HepG2 (cell line): Measurements from ENCODE around the gene NFIC.

Source experiments
- JUND ChIP-seq: sonication (generic); formaldehyde crosslinking; IDR thresholded peaks from 2 replicates; pipeline ENCODE4 v1.8.0; 2022; ENCODE audit warnings: mild to moderate bottlenecking, missing genetic modification reagents
- KLF16 ChIP-seq, 2 experiments: sonication (generic) in 1 of 2; formaldehyde crosslinking in 1 of 2; IDR thresholded peaks; 2 replicates each; pipeline versions ENCODE4 v1.6.1 to v1.8.0; 2016 to 2023; ENCODE audit warnings: missing genetic modification reagents in 2 of 2, missing compliant biosample characterization in 1 of 2
- MLLT10 ChIP-seq: sonication (generic); formaldehyde crosslinking; IDR thresholded peaks from 2 replicates; pipeline ENCODE4 v1.4.0; 2020; ENCODE audit warnings: missing genetic modification reagents
- MZF1 ChIP-seq: sonication (generic); formaldehyde crosslinking; IDR thresholded peaks from 2 replicates; pipeline ENCODE4 v1.8.1; 2023; ENCODE audit warnings: mild to moderate bottlenecking, missing genetic modification reagents, borderline replicate concordance
- POLR2AphosphoS5 ChIP-seq: IDR thresholded peaks from 2 replicates; pipeline ENCODE4 v1.6.1; 2012; ENCODE audit warnings: low read depth, low read length
- POLR2G ChIP-seq: fragments of 200-400 bp; formaldehyde crosslinking; IDR thresholded peaks from 2 replicates; pipeline ENCODE4 v1.6.1; 2018; ENCODE audit warnings: mild to moderate bottlenecking, low read depth, low read length, moderate library complexity
- RAD21 ChIP-seq: fragments of 450-650 bp; formaldehyde crosslinking; IDR thresholded peaks from 2 replicates; pipeline ENCODE4 v1.5.0; 2020; ENCODE audit warnings: mild to moderate bottlenecking
- SIX4 ChIP-seq: sonication (generic); formaldehyde crosslinking; IDR thresholded peaks from 2 replicates; pipeline ENCODE4 v1.4.0; 2020; ENCODE audit warnings: missing genetic modification reagents
- SP1 ChIP-seq, 2 experiments: fragments of 450-650 bp in 1 of 2; sonication (generic) in 1 of 2; formaldehyde crosslinking in 1 of 2; IDR thresholded peaks; 2 replicates each; pipeline versions ENCODE4 v1.4.0 to v1.6.1; 2016 to 2020; ENCODE audit warnings: missing genetic modification reagents in 1 of 2
- ZC3H4 ChIP-seq: sonication (generic); formaldehyde crosslinking; IDR thresholded peaks from 2 replicates; pipeline ENCODE4 v1.4.0; 2020; ENCODE audit warnings: missing genetic modification reagents, borderline replicate concordance
- ZNF737 ChIP-seq: sonication (generic); formaldehyde crosslinking; IDR thresholded peaks from 2 replicates; pipeline ENCODE4 v1.5.0; 2020; ENCODE audit warnings: missing genetic modification reagents, mild to moderate bottlenecking, borderline replicate concordance
- ZZZ3 ChIP-seq: sonication (generic); formaldehyde crosslinking; IDR thresholded peaks from 2 replicates; pipeline ENCODE4 v1.4.0; 2020; ENCODE audit warnings: missing genetic modification reagents, mild to moderate bottlenecking, borderline replicate concordance
- TF ChIP-seq, protein P1 (sequence below): sonication (generic); formaldehyde crosslinking; IDR thresholded peaks from 2 replicates; pipeline ENCODE4 v1.5.0; 2020; ENCODE audit warnings: mild to moderate bottlenecking, missing genetic modification reagents, moderate library complexity
- TF ChIP-seq, protein P2 (sequence below): sonication (generic); formaldehyde crosslinking; IDR thresholded peaks from 2 replicates; pipeline ENCODE4 v1.8.0; 2022; ENCODE audit warnings: mild to moderate bottlenecking, missing genetic modification reagents, borderline replicate concordance

GRCh38 chr19:3357992-3358688 lies 8.2 kb upstream of the NFIC start:
- TF ChIP-seq MZF1 (CRISPR knock-in tag) (no peak), POLR2G (no peak), ZNF737 (CRISPR knock-in tag) (no peak), JUND (CRISPR knock-in tag) (no peak), ZC3H4 (no peak), POLR2AphosphoS5 (no peak), SIX4 (CRISPR knock-in tag) (no peak), ZZZ3 (CRISPR knock-in tag) (no peak), MLLT10 (CRISPR knock-in tag) (no peak), KLF16 (CRISPR knock-in tag; IDR thresholded peaks at IDR 0.05) (no peak), RAD21 (CRISPR knock-in tag) (no peak), SP1 (IDR thresholded peaks at IDR 0.05) (no peak), SP1 (CRISPR knock-in tag; IDR thresholded peaks at IDR 0.05) (no peak)
- TF ChIP-seq, protein P1, sequence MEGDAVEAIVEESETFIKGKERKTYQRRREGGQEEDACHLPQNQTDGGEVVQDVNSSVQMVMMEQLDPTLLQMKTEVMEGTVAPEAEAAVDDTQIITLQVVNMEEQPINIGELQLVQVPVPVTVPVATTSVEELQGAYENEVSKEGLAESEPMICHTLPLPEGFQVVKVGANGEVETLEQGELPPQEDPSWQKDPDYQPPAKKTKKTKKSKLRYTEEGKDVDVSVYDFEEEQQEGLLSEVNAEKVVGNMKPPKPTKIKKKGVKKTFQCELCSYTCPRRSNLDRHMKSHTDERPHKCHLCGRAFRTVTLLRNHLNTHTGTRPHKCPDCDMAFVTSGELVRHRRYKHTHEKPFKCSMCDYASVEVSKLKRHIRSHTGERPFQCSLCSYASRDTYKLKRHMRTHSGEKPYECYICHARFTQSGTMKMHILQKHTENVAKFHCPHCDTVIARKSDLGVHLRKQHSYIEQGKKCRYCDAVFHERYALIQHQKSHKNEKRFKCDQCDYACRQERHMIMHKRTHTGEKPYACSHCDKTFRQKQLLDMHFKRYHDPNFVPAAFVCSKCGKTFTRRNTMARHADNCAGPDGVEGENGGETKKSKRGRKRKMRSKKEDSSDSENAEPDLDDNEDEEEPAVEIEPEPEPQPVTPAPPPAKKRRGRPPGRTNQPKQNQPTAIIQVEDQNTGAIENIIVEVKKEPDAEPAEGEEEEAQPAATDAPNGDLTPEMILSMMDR (CRISPR knock-in tag): 0 out of 2 replicates have a peak, but pooled peaks have one; percentile 12
- TF ChIP-seq, protein P2, sequence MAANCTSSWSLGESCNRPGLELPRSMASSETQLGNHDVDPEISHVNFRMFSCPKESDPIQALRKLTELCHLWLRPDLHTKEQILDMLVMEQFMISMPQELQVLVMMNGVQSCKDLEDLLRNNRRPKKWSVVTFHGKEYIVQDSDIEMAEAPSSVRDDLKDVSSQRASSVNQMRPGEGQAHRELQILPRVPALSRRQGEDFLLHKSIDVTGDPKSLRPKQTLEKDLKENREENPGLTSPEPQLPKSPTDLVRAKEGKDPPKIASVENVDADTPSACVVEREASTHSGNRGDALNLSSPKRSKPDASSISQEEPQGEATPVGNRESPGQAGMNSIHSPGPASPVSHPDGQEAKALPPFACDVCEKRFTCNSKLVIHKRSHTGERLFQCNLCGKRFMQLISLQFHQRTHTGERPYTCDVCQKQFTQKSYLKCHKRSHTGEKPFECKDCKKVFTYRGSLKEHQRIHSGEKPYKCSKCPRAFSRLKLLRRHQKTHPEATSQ (CRISPR knock-in tag): no peak
